ENCODE data around the gene IGSF21.

IGSF21 gene

DNA sequence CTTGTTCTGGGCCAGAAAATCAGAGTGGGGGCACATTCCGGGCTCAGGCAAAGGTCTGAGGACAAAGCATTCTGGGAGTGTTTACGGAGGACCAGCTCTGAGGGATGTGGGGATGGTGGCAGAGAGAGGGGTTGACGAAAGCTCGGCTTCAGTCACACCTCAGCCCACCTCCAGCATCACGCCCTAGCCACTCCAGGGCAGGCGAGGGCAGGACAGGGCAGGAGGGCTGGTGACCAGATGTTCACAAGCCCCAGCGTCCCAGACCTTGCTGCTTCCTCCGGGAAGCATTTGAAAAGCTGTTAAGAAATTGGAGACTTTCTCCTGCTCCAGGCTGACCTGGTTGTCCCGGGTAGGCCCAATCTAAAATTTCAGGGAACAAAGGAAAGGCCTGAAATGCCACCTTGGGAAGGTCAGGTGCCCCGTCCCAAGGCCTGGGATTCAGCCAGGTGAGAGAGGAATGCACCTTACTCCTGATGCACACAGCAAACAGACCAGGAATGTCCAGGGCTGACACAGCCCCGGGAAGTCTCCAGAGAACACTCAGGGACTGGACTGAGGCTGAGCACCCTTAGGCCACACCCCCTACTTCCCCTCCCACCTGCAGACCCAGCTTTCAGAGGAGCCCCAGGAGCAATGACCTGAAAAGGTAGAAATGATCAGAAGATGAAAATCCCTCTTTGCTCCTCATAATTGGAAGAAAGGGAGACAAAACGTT, 301.2 kb downstream of the IGSF21 start:
- no peak overlapping the region for H3K4me3 ChIP-seq (ENCODE audit: control insufficient read depth, low read depth, low read length)
- TF ChIP-seq, protein P1, sequence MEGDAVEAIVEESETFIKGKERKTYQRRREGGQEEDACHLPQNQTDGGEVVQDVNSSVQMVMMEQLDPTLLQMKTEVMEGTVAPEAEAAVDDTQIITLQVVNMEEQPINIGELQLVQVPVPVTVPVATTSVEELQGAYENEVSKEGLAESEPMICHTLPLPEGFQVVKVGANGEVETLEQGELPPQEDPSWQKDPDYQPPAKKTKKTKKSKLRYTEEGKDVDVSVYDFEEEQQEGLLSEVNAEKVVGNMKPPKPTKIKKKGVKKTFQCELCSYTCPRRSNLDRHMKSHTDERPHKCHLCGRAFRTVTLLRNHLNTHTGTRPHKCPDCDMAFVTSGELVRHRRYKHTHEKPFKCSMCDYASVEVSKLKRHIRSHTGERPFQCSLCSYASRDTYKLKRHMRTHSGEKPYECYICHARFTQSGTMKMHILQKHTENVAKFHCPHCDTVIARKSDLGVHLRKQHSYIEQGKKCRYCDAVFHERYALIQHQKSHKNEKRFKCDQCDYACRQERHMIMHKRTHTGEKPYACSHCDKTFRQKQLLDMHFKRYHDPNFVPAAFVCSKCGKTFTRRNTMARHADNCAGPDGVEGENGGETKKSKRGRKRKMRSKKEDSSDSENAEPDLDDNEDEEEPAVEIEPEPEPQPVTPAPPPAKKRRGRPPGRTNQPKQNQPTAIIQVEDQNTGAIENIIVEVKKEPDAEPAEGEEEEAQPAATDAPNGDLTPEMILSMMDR (IDR thresholded peaks at IDR 0.05; ENCODE audit: control insufficient read depth, insufficient read depth, low read depth, low read length, missing control alignments) = no peak
- no peak for DNase-seq (ENCODE audit: low read depth)

DNA sequence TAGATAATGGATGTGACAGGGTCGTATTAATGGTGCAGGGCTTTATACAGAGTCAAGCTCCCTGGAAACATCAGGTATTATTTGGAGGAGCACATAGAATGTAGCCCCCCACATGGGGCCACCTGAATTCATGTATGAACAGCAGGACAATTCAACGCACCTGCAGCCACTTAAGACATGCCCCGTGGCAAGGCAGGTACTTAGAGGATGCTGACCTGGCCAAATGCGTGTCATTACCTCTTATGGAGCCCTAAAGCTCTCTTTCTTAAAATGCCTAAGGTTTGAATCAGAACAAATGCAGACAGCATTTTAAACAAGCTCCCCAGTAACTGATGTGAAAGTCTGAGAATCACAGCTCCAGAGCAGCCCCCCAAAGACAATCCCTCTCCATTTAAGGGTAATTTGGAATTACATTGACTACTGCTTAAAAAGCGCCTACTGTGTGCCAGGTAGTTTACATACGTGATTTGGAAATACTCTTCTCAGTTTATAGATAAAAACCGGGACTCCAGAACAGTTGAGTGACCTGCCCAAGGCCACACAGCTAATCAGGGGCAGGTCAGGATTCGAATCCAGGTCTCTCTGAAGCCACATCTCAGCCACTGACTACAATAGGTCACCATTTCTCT, 302.1 kb downstream of the IGSF21 start:
- TF ChIP-seq, protein P1 (IDR thresholded peaks at IDR 0.05; ENCODE audit: control insufficient read depth, insufficient read depth, low read depth, low read length, missing control alignments) = no peak
- H3K4me3 ChIP-seq (ENCODE audit: control insufficient read depth, low read depth, low read length) = no peak overlapping the region
- no peak for DNase-seq (ENCODE audit: low read depth)

DNA sequence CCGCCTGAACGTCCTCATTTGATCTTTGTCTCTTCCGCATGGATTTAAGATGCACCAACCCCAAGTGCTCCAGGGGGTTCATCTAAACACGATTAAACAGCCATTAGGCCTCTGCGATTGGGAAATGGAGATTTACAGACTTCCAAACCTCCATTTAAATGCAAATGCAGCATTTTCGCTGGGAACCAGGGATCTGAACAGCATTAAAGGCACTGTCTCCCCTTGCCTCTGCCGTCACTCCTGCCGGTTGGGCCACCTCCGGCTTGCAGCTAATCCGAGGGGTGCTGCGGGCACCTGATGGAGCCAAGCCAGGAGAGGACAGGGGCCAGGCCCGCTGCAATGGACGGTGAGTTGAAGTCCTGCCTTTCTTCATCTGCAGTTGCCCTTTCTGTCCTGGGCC, 302.8 kb downstream of the IGSF21 start:
- DNase-seq (ENCODE audit: low read depth) = no peak
- no peak overlapping the region for H3K4me3 ChIP-seq (ENCODE audit: control insufficient read depth, low read depth, low read length)
- TF ChIP-seq, protein P1 (IDR thresholded peaks at IDR 0.05; ENCODE audit: control insufficient read depth, insufficient read depth, low read depth, low read length, missing control alignments) = no peak

DNA sequence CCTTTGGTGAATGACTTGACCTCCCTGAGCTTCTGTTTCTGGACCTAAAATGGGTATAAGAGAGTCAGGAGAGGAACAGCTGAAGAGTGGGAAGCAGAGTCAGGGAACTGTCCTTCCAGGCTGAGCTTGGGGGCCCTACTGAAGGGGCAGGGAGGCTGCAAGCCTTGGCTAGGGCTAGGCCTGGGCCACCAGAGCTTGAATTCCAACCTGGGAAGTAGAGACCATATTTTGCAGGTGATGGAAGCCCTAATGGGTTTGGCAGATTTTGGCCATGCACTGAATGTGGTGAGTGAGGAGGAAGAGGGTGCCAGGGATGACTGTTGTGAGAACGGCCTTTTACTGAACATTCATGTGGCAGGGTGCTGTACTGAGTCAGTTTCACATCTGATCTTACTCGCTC, 303.7 kb downstream of the IGSF21 start:
- DNase-seq (ENCODE audit: low read depth) = no peak
- TF ChIP-seq, protein P1 (IDR thresholded peaks at IDR 0.05; ENCODE audit: control insufficient read depth, insufficient read depth, low read depth, low read length, missing control alignments) = no peak
- no peak overlapping the region for H3K4me3 ChIP-seq (ENCODE audit: control insufficient read depth, low read depth, low read length)

DNA sequence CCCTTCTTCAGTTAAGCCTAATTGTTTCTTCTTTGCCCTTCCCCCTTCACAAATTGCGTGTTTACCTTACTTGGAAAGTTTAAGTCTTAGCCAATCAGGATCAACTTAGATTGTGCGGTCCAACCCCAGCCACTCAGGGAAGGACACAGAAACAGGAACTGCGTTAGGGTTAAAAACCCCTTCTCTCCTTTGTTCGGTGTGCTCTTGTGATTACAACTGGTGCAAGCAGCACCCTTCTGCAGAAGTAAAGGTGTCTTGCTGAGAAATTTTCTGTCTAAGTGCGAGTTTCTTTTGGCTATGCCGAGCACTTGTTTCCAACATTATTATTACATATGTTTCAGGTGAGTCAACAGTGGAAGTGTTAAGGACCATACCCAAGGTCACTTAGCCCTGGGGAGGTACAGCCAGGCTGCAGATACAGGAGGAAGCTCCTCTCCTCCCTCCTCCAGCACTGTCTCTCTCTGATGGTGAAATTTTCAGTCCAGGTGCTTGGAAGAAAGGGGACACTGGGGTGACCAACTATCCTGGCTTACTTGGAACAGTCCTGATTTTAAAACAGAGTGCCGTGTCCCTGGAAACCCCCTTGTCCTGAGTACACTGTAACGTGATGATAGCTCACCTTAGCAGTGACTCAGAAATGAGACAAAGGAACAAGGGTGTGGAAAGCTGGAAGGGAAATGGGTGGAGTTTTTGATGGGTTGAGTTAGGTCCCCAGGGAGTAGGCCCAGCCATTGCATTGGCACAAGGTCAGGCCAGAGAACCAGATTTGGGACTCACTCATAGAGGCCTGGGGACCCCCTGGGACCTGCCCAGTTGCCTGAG, 304.4 kb downstream of the IGSF21 start:
- TF ChIP-seq, protein P1 (IDR thresholded peaks at IDR 0.05; ENCODE audit: control insufficient read depth, insufficient read depth, low read depth, low read length, missing control alignments) = no peak
- no peak for DNase-seq (ENCODE audit: low read depth)
- H3K4me3 ChIP-seq (ENCODE audit: control insufficient read depth, low read depth, low read length) = no peak overlapping the region

DNA sequence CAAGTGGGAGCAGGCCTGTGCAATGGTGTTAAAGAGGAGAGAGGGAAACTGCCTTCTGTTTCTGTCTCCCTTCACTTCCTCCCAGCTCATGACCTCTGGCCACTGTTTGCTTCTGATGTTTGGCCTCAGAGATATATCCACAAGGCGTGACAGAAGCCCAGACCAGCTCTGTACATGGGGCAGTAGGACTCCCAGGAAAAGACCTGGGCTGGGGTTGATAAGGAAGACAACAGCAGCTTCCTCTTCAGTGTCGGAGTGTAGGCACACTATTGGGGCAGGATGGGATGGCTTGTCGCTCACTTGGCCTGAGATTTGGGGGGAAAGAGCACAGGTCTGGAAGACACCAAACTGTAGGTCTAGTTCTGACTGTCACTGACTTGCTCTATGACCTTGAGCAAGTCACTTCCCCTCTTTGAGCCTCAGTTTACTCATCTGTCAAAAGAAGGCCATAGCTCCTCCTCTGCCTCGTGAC, 305.3 kb downstream of the IGSF21 start:
- no peak overlapping the region for H3K4me3 ChIP-seq (ENCODE audit: control insufficient read depth, low read depth, low read length)
- no peak for DNase-seq (ENCODE audit: low read depth)
- TF ChIP-seq, protein P1 (IDR thresholded peaks at IDR 0.05; ENCODE audit: control insufficient read depth, insufficient read depth, low read depth, low read length, missing control alignments) = no peak

All from AG09309 (cell line).